Esophagus (tissue), 2 donors: Measurements from ENCODE around the gene PRICKLE2. TPM values are rescaled to one million over a fixed set of nuclear protein-coding genes. Genes with fewer than 3 reads are reported as not detected.
A peak's percentile ranks its signal among the peaks of the same experiment; 100 is the strongest.

ENCODE experiments used
- H3K27ac ChIP-seq, 2 donors: one replicate each; pipeline ENCODE4 v1.5.1; 2013; ENCODE audit warnings: low read depth in 2 of 2, mild to moderate bottlenecking in 2 of 2, inconsistent platforms in 1 of 2, low read length in 1 of 2, moderate library complexity in 1 of 2
- H3K27me3 ChIP-seq, 2 donors: one replicate each; pipeline ENCODE4 v1.6.1; 2013; ENCODE audit warnings: low read length in 2 of 2, control low read depth in 1 of 2, mild to moderate bottlenecking in 1 of 2; ENCODE audit not compliant: insufficient read depth in 2 of 2, control insufficient read depth in 1 of 2
- H3K36me3 ChIP-seq, 2 donors: one replicate each; pipeline ENCODE4 v1.6.1; 2013; ENCODE audit warnings: low read length in 1 of 2; ENCODE audit not compliant: control insufficient read depth in 2 of 2, insufficient read depth in 2 of 2
- H3K4me1 ChIP-seq, 2 donors: one replicate each; pipeline ENCODE4 v1.6.1; 2013; ENCODE audit warnings: low read length in 1 of 2; ENCODE audit not compliant: control insufficient read depth in 2 of 2, insufficient read depth in 2 of 2
- H3K4me3 ChIP-seq, 2 donors: one replicate each; pipeline ENCODE4 v1.5.1; 2013; ENCODE audit warnings: low read length in 2 of 2, mild to moderate bottlenecking in 2 of 2, low read depth in 1 of 2, moderate library complexity in 1 of 2
- H3K9me3 ChIP-seq, 2 donors: one replicate each; pipeline ENCODE4 v1.6.1; 2013; ENCODE audit warnings: mild to moderate bottlenecking in 2 of 2, low read depth in 1 of 2, low read length in 1 of 2, moderate library complexity in 1 of 2; ENCODE audit not compliant: control insufficient read depth in 2 of 2, insufficient read depth in 1 of 2
- WGBS, 2 donors: extraction: QIAGEN DNeasy Blood & Tissue Kit; methylation state at CpG; one replicate each; pipeline ENCODE4 v1.1.7; 2013; 5-methylcytosine and 5-hydroxymethylcytosine counted together
- polyA plus RNA-seq, 2 donors: library from polyadenylated mRNA; stranded (reverse); fragments of 200-250 nt; gene quantifications; one replicate each; pipeline ENCODE4 v1.2.3, GENCODE V29; 2013
- donor health status: healthy with polysubstance abuse.
- donor health status: Bipolar disorder and iron deficiency.

Gene PRICKLE2
- polyA plus RNA-seq, 2 donors = 1.3 to 2.7 TPM

DNA sequence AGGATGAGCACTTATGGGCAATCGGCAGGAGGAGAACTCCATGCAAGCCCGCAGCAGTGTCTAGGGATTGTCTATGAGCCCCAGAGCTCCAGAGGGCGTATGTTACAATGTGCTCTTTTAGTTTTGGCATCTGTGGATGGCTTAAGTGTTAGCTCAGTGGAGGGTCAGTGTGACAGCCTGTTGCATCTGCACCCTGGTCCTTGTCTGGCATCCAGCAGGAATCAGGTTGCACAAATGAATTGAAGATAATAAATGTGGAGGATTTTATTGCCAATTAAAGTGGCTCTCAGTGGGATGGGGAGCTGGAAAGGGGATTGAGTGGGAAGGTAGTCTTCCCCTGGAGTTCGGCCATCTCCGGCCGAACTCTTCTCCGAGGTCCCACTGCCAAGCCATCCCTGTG is 11.8 kb upstream of the PRICKLE2 start:
- WGBS, 2 donors = 95 to 97% methylated on average over 7 of the region's 7 CpGs
- no peaks in the 10 kb centered on the region for H3K27me3 ChIP-seq
- H3K4me1 ChIP-seq = peaks cover 0 to 4% of the 10 kb centered on the region in 2 donors
- H3K27ac ChIP-seq = no peak overlapping the region
- no peaks in the 10 kb centered on the region for H3K36me3 ChIP-seq
- no peak overlapping the region for H3K4me3 ChIP-seq
- no peaks in the 10 kb centered on the region for H3K9me3 ChIP-seq

- Histone ChIP-seq H3K4me3 (no peak overlapping the region), H3K27me3 (no peaks in the 10 kb centered on the region), H3K4me1 (peaks cover 0 to 4% of the 10 kb centered on the region in 2 donors), H3K27ac (no peak overlapping the region), H3K36me3 (no peaks in the 10 kb centered on the region), H3K9me3 (no peaks in the 10 kb centered on the region)
- 71 to 73% methylated on average over 3 of the region's 3 CpGs for WGBS, 2 donors
Observed at GRCh38 chr3:64235605-64236004, 10.3 kb upstream of the PRICKLE2 start.

DNA sequence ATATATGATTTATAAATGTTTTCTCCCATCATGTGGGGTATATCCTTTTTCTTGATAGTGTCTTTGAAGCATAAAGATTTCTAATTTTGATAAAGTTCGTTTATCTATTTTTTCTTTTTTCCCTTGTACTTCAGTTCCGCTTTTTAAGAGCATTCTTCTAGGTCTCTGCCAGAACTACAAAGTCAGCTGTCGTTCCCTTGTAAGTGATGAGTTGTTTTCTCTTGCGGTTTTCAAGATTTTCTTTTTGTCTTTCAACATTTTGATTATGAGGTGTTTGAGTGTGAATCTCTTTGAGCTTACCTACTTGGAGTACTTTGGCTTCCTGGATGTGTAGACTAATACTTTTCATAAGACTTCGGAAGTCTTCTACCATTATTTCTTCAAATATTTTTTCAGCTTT is 9.3 kb upstream of the PRICKLE2 start:
- H3K27me3 ChIP-seq = no peaks in the 10 kb centered on the region
- no peak overlapping the region for H3K27ac ChIP-seq
- WGBS, 2 donors = 90 to 92% methylated on average over 5 of the region's 5 CpGs
- H3K4me1 ChIP-seq = peaks cover 0 to 4% of the 10 kb centered on the region in 2 donors
- no peak overlapping the region for H3K4me3 ChIP-seq
- no peaks in the 10 kb centered on the region for H3K9me3 ChIP-seq
- no peaks in the 10 kb centered on the region for H3K36me3 ChIP-seq

GRCh38 chr3:64232821-64233220 is 7.6 kb upstream of the PRICKLE2 start:
- no peak overlapping the region for H3K27ac ChIP-seq
- WGBS, 2 donors = 73 to 82% methylated on average over 4 of the region's 4 CpGs
- H3K27me3 ChIP-seq = no peaks in the 10 kb centered on the region
- H3K9me3 ChIP-seq = no peaks in the 10 kb centered on the region
- H3K36me3 ChIP-seq = no peaks in the 10 kb centered on the region
- no peaks in the 10 kb centered on the region for H3K4me1 ChIP-seq
- no peak overlapping the region for H3K4me3 ChIP-seq

DNA sequence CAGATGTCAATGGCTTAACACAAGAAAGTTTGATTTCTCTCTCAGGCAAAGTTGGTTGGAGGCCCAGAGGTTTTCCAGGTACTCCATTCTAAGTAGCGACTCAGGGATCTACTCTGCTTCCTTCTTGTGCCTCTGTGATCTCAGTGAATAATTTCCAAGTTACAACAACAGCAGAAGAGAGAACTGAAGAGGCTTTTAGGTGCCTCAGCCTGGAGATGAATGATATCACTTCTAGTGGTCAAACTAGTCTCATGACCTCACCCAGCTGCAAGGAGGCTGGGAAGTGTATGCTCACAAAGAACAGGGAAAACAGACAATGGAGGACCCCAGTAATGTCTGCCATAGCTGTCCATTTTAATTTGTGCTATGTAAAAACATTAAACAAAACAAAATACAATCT is 4.6 kb upstream of the PRICKLE2 start:
- H3K9me3 ChIP-seq = no peaks in the 10 kb centered on the region
- H3K27ac ChIP-seq = no peak overlapping the region
- no peak overlapping the region for H3K4me3 ChIP-seq
- WGBS, 2 donors = 81 to 85% methylated on average over 1 of the region's 1 CpG
- no peaks in the 10 kb centered on the region for H3K36me3 ChIP-seq
- no peaks in the 10 kb centered on the region for H3K27me3 ChIP-seq
- H3K4me1 ChIP-seq = no peaks in the 10 kb centered on the region

DNA sequence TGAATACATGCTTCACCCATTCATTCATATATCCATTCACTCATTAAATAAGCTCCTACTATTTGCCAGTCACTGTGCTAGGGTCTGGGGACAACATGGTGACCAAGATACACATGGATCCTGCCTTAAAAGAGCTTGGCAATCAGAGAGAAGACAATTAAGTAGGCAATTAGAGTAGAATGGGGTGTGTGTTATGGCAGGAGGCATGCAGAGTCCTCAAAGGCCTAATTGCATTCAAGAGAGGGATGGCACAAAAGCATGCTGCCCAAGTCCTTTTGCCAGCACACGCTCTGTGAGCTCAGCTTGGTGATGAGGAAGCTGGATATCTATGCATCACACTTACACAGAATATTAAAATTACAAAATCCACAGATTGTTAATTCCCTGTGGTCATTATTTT is 2.8 kb upstream of the PRICKLE2 start:
- no peaks in the 10 kb centered on the region for H3K27me3 ChIP-seq
- H3K4me3 ChIP-seq = no peak overlapping the region
- no peaks in the 10 kb centered on the region for H3K4me1 ChIP-seq
- no peaks in the 10 kb centered on the region for H3K9me3 ChIP-seq
- no peaks in the 10 kb centered on the region for H3K36me3 ChIP-seq
- no peak overlapping the region for H3K27ac ChIP-seq
- WGBS, 2 donors = 87 to 100% methylated on average over 1 of the region's 1 CpG

GRCh38 chr3:64226730-64227129 is 1.5 kb upstream of the PRICKLE2 start:
- H3K27ac ChIP-seq = peak overlapping the region in 1 of 2 donors; percentile 16
- H3K9me3 ChIP-seq = no peaks in the 10 kb centered on the region
- no peak overlapping the region for H3K4me3 ChIP-seq
- H3K36me3 ChIP-seq = no peaks in the 10 kb centered on the region
- 76 to 87% methylated on average over 3 of the region's 3 CpGs for WGBS, 2 donors
- no peaks in the 10 kb centered on the region for H3K27me3 ChIP-seq
- H3K4me1 ChIP-seq = peaks cover 0 to 3% of the 10 kb centered on the region in 2 donors

- no peak overlapping the region for H3K4me3 ChIP-seq
- no peaks in the 10 kb centered on the region for H3K9me3 ChIP-seq
- H3K36me3 ChIP-seq = no peaks in the 10 kb centered on the region
- no peaks in the 10 kb centered on the region for H3K27me3 ChIP-seq
- peaks cover 0 to 3% of the 10 kb centered on the region in 2 donors for H3K4me1 ChIP-seq
- peak overlapping the region; percentile 26 to 75 for H3K27ac ChIP-seq
- 51 to 60% methylated on average over 7 of the region's 7 CpGs for WGBS, 2 donors
Observed at GRCh38 chr3:64225695-64226499, 631 bp upstream of the PRICKLE2 start.

- 71 to 74% methylated on average over 9 of the region's 9 CpGs for WGBS, 2 donors
- H3K4me1 ChIP-seq = peaks cover 2 to 5% of the 10 kb centered on the region in 2 donors
Observed at GRCh38 chr3:64223791-64224745, 1.2 kb downstream of the PRICKLE2 start.

More at GRCh38 chr3:64223791-64224745, 1.2 kb downstream of the PRICKLE2 start:
- Histone ChIP-seq H3K9me3 (no peaks in the 10 kb centered on the region), H3K4me3 (peak overlapping the region in 1 of 2 donors; percentile 21), H3K36me3 (no peaks in the 10 kb centered on the region), H3K27ac (peak overlapping the region in 1 of 2 donors; percentile 75), H3K27me3 (no peaks in the 10 kb centered on the region)
